ENCODE data around the gene HMGCS2.

GRCh38 chr1:119735217-119735616 lies 33.5 kb downstream of the HMGCS2 start:
- TF ChIP-seq CTCF (conservative IDR thresholded peaks at IDR 0.05) (no peak), EZH2 (IDR thresholded peaks at IDR 0.05; ENCODE audit: low read depth) (no peak)
